HepG2 (cell line): ENCODE measurements around the gene AP4S1. TPM values are rescaled to one million over a fixed set of nuclear protein-coding genes. Genes with fewer than 3 reads are reported as not detected.

Experiments
- CEBPB ChIP-seq: IDR thresholded peaks from 2 replicates; pipeline ENCODE4 v1.6.1; 2011; ENCODE audit warnings: low read depth, low read length, improper control_type of control experiment, borderline replicate concordance
- CHD2 ChIP-seq: IDR thresholded peaks from 2 replicates; pipeline ENCODE4 v1.6.1; 2011; ENCODE audit warnings: low read depth, low read length, improper control_type of control experiment
- CSRNP1 ChIP-seq: sonication (generic); formaldehyde crosslinking; IDR thresholded peaks from 2 replicates; pipeline ENCODE4 v1.8.1; 2023; ENCODE audit warnings: mild to moderate bottlenecking, missing genetic modification reagents
- CSRNP2 ChIP-seq: sonication (generic); formaldehyde crosslinking; conservative IDR thresholded peaks from 2 replicates; pipeline ENCODE4 v1.8.0; 2022; ENCODE audit warnings: low read depth, missing genetic modification reagents
- DR1 ChIP-seq: sonication (generic); formaldehyde crosslinking; IDR thresholded peaks from 2 replicates; pipeline ENCODE4 v1.8.0; 2021; ENCODE audit warnings: mild to moderate bottlenecking, missing genetic modification reagents, inconsistent platforms
- GATAD1 ChIP-seq: IDR thresholded peaks from 2 replicates; pipeline ENCODE4 v1.6.1; 2016; ENCODE audit warnings: missing genetic modification reagents, missing compliant biosample characterization
- GPN1 ChIP-seq: sonication (generic); formaldehyde crosslinking; IDR thresholded peaks from 2 replicates; pipeline ENCODE4 v1.5.1; 2020; ENCODE audit warnings: missing genetic modification reagents, borderline replicate concordance
- HCFC1 ChIP-seq: fragments of 150-350 bp; IDR thresholded peaks from 2 replicates; pipeline ENCODE4 v1.6.1; 2014; ENCODE audit warnings: low read depth, low read length
- MTA3 ChIP-seq: sonication (generic); formaldehyde crosslinking; IDR thresholded peaks from 2 replicates; pipeline ENCODE4 v1.4.0; 2020; ENCODE audit warnings: missing genetic modification reagents
- MYPOP ChIP-seq: sonication (generic); formaldehyde crosslinking; IDR thresholded peaks from 2 replicates; pipeline ENCODE4 v1.8.1; 2023; ENCODE audit warnings: mild to moderate bottlenecking, moderate library complexity, missing genetic modification reagents
- NFKBIZ ChIP-seq: IDR thresholded peaks from 2 replicates; pipeline ENCODE4 v1.6.1; 2018; ENCODE audit warnings: missing genetic modification reagents, missing compliant biosample characterization
- NR2F2 ChIP-seq: IDR thresholded peaks from 2 replicates; pipeline ENCODE4 v1.6.1; 2012; ENCODE audit warnings: low read depth, inconsistent platforms, borderline replicate concordance
- PLRG1 ChIP-seq: fragments of 450-650 bp; conservative IDR thresholded peaks from 2 replicates; pipeline ENCODE4 v1.6.1; 2016
- PLSCR1 ChIP-seq: sonication (generic); formaldehyde crosslinking; IDR thresholded peaks from 2 replicates; pipeline ENCODE4 v1.5.0; 2020; ENCODE audit warnings: missing genetic modification reagents, mild to moderate bottlenecking, borderline replicate concordance
- PRMT3 ChIP-seq: sonication (generic); formaldehyde crosslinking; IDR thresholded peaks from 2 replicates; pipeline ENCODE4 v1.8.1; 2022; ENCODE audit warnings: low read depth, mild to moderate bottlenecking, moderate library complexity, missing genetic modification reagents, borderline replicate concordance
- RELA ChIP-seq: sonication (generic); formaldehyde crosslinking; IDR thresholded peaks from 2 replicates; pipeline ENCODE4 v1.4.0; 2020; ENCODE audit warnings: missing genetic modification reagents
- REXO4 ChIP-seq: sonication (generic); formaldehyde crosslinking; IDR thresholded peaks from 2 replicates; pipeline ENCODE4 v1.8.0; 2022; ENCODE audit warnings: missing genetic modification reagents, mild to moderate bottlenecking, borderline replicate concordance
- TBP ChIP-seq: sonication (generic); formaldehyde crosslinking; IDR thresholded peaks from 2 replicates; pipeline ENCODE4 v1.5.0; 2020; ENCODE audit warnings: missing genetic modification reagents
- TCF7 ChIP-seq: sonication (generic); IDR thresholded peaks from 2 replicates; pipeline ENCODE4 v1.6.1; 2016; ENCODE audit warnings: antibody characterized with exemption, low read depth
- ZEB1 ChIP-seq: IDR thresholded peaks from 2 replicates; pipeline ENCODE4 v1.6.1; 2012; ENCODE audit warnings: mild to moderate bottlenecking, low read depth, inconsistent platforms; ENCODE audit not compliant: insufficient replicate concordance
- ZNF101 ChIP-seq: sonication (generic); formaldehyde crosslinking; IDR thresholded peaks from 2 replicates; pipeline ENCODE4 v1.4.0; 2020; ENCODE audit warnings: mild to moderate bottlenecking, low read depth, missing genetic modification reagents, borderline replicate concordance
- ZNF20 ChIP-seq: sonication (generic); formaldehyde crosslinking; IDR thresholded peaks from 2 replicates; pipeline ENCODE4 v1.4.0; 2020; ENCODE audit warnings: mild to moderate bottlenecking, moderate library complexity, missing genetic modification reagents
- ZNF34 ChIP-seq: sonication (generic); formaldehyde crosslinking; IDR thresholded peaks from 2 replicates; pipeline ENCODE4 v1.4.0; 2020; ENCODE audit warnings: mild to moderate bottlenecking, missing genetic modification reagents, borderline replicate concordance
- ZNF569 ChIP-seq: sonication (generic); formaldehyde crosslinking; IDR thresholded peaks from 2 replicates; pipeline ENCODE4 v1.5.0; 2020; ENCODE audit warnings: mild to moderate bottlenecking, missing genetic modification reagents, moderate library complexity, borderline replicate concordance
- ZNF773 ChIP-seq: sonication (generic); formaldehyde crosslinking; IDR thresholded peaks from 2 replicates; pipeline ENCODE4 v1.4.0; 2020; ENCODE audit warnings: missing genetic modification reagents, borderline replicate concordance
- polyA plus RNA-seq, 8 experiments: library from polyadenylated mRNA; depleted of rRNA in 3 of 8; stranded (reverse) in 7 of 8; unstranded in 1 of 8; fragments of >200 nt; fragmentation: Illumina TruSeq in 4 of 8; extraction: Trizol in 4 of 8; gene quantifications; 2 replicates each; pipeline versions ENCODE4 v1.2.1 to v1.2.3, GENCODE V29; 2011 to 2016; ENCODE audit warnings: low read depth in 4 of 8, missing spikeins in 1 of 8, mixed read lengths in 1 of 8; ENCODE audit not compliant: insufficient read depth in 1 of 8
- total RNA-seq, 5 experiments: library from RNA; depleted of rRNA; stranded (reverse); fragments of >200 nt; fragmentation: Illumina TruSeq; extraction: Trizol; gene quantifications; 2 replicates each; pipeline ENCODE4 v1.2.3, GENCODE V29; 2016; ENCODE audit warnings: low read depth in 1 of 5

Gene AP4S1
- total and polyA plus RNA-seq, 2 of the 13 experiments (the other 11 are each of a cell fraction or from before 2014, with no cell fraction given) = 3.9 to 21.1 TPM

- no peak for TF ChIP-seq MYPOP (CRISPR knock-in tag)
- TF ChIP-seq PLRG1 = no peak
- TF ChIP-seq GATAD1 (CRISPR knock-in tag) = peak; percentile 81
- peak; percentile 76; the same call in 1 of the 2 replicates for TF ChIP-seq ZNF20 (CRISPR knock-in tag)
- TF ChIP-seq NFKBIZ (CRISPR knock-in tag) = peak; percentile 79
- no peak for TF ChIP-seq TBP (CRISPR knock-in tag)
- no peak; the same call in 1 of the 2 replicates for TF ChIP-seq ZNF101 (CRISPR knock-in tag)
- TF ChIP-seq GPN1 (CRISPR knock-in tag) = no peak; the same call in none of the 2 replicates
- no peak for TF ChIP-seq CEBPB
- no peak for TF ChIP-seq PLSCR1 (CRISPR knock-in tag)
- no peak for TF ChIP-seq ZEB1
- no peak for TF ChIP-seq PRMT3 (CRISPR knock-in tag)
- peak; percentile 20; the same call in 1 of the 2 replicates for TF ChIP-seq CSRNP1
- no peak; the same call in 1 of the 2 replicates for TF ChIP-seq HCFC1
- no peak for TF ChIP-seq CSRNP2 (CRISPR knock-in tag)
- no peak; the same call in none of the 2 replicates for TF ChIP-seq ZNF34 (CRISPR knock-in tag)
- TF ChIP-seq CHD2 = no peak
- TF ChIP-seq NR2F2 = no peak
- 0 out of 2 replicates have a peak, but pooled peaks have one; percentile 42 for TF ChIP-seq RELA (CRISPR knock-in tag)
- TF ChIP-seq DR1 (CRISPR knock-in tag) = no peak
- TF ChIP-seq TCF7 = no peak
- TF ChIP-seq MTA3 (CRISPR knock-in tag) = 0 out of 2 replicates have a peak, but pooled peaks have one; percentile 2
- TF ChIP-seq REXO4 (CRISPR knock-in tag) = no peak
- TF ChIP-seq ZNF773 (CRISPR knock-in tag) = peak; percentile 87; the same call in 1 of the 2 replicates
- peak; percentile 78; the same call in 1 of the 2 replicates for TF ChIP-seq ZNF569 (CRISPR knock-in tag)
Observed at GRCh38 chr14:31026450-31027235, 1.2 kb downstream of the AP4S1 start (continued).
